ENCODE measurements around the gene HYI.

GRCh38 chr1:43431676-43432075 lies 22.1 kb downstream of the HYI start:
- TF ChIP-seq POLR2A (IDR thresholded peaks at IDR 0.05) (no peak), CTCF (IDR thresholded peaks at IDR 0.05) (no peak), EP300 (IDR thresholded peaks at IDR 0.05) (no peak), POLR2AphosphoS5 (IDR thresholded peaks at IDR 0.05) (no peak)
